Smooth muscle cell (in vitro differentiated cells): Measurements from ENCODE around the gene WDR27. TPM values are rescaled to one million over a fixed set of nuclear protein-coding genes. Genes with fewer than 3 reads are reported as not detected.

ENCODE experiments used
- DNase-seq: peaks from one replicate; lab custom pipeline; 2025; ENCODE audit not compliant: unreplicated experiment; lab: John Stamatoyannopoulos, UW
- H2AFZ ChIP-seq: fragments of 200-600 bp; sonication (generic); 2 replicates; pipeline ENCODE4 v1.6.0; 2016; ENCODE audit warnings: antibody characterized with exemption, low read depth, mild to moderate bottlenecking
- H3F3A ChIP-seq: fragments of 200-600 bp; sonication (generic); 2 replicates; pipeline ENCODE4 v1.6.0; 2017; ENCODE audit warnings: antibody characterized with exemption, low read depth
- H3K27ac ChIP-seq: fragments of 200-600 bp; sonication (generic); 2 replicates; pipeline ENCODE4 v1.5.1; 2016; ENCODE audit warnings: low read depth, mild to moderate bottlenecking
- H3K27me3 ChIP-seq: fragments of 200-600 bp; sonication (generic); 2 replicates; pipeline ENCODE4 v1.6.1; 2016; ENCODE audit warnings: low read depth, mild to moderate bottlenecking
- H3K36me3 ChIP-seq: fragments of 200-600 bp; sonication (generic); 2 replicates; pipeline ENCODE4 v1.5.1; 2016; ENCODE audit warnings: low read depth
- H3K4me1 ChIP-seq: fragments of 200-600 bp; sonication (generic); 2 replicates; pipeline ENCODE4 v1.5.1; 2016; ENCODE audit warnings: low read depth
- H3K4me2 ChIP-seq: fragments of 200-600 bp; sonication (generic); 2 replicates; pipeline ENCODE4 v1.6.0; 2016; ENCODE audit warnings: mild to moderate bottlenecking
- H3K4me3 ChIP-seq: fragments of 200-600 bp; sonication (generic); 2 replicates; pipeline ENCODE4 v1.5.1; 2016; ENCODE audit warnings: mild to moderate bottlenecking
- H3K79me2 ChIP-seq: fragments of 200-600 bp; sonication (generic); 2 replicates; pipeline ENCODE4 v1.6.0; 2016; ENCODE audit warnings: low read depth, mild to moderate bottlenecking
- H3K9ac ChIP-seq: fragments of 200-600 bp; sonication (generic); 2 replicates; pipeline ENCODE4 v1.6.0; 2016; ENCODE audit warnings: low read depth
- H3K9me3 ChIP-seq: fragments of 200-600 bp; sonication (generic); replicated peaks from 2 replicates; pipeline ENCODE4 v1.5.1; 2016; ENCODE audit warnings: low read depth
- H4K20me1 ChIP-seq: fragments of 200-600 bp; sonication (generic); 2 replicates; pipeline ENCODE4 v1.6.0; 2016; ENCODE audit warnings: low read depth
- CTCF ChIP-seq: fragments of 200-600 bp; sonication (generic); IDR thresholded peaks from 2 replicates; pipeline ENCODE4 v1.5.1; 2017; ENCODE audit warnings: borderline replicate concordance, mild to moderate bottlenecking, antibody characterized with exemption; ENCODE audit not compliant: insufficient read depth, poor library complexity, severe bottlenecking
- WGBS: methylation state at CpG from one replicate; pipeline ENCODE4 v1.1.7; 2016; ENCODE audit warnings: low lambda C conversion rate; 5-methylcytosine and 5-hydroxymethylcytosine counted together
- polyA plus RNA-seq: library from polyadenylated mRNA; unstranded; fragments of >200 nt; fragmentation: Nextera tagmentation; extraction: Ambion mirVana; gene quantifications from 2 replicates; pipeline ENCODE4 v1.2.1, GENCODE V29; 2016
- total RNA-seq: library from RNA; depleted of rRNA; stranded (reverse); fragments of >200 nt; gene quantifications from 2 replicates; pipeline ENCODE4 v1.2.3, GENCODE V29; 2014

Gene WDR27
- total and polyA plus RNA-seq, 2 experiments from 2014 or later, result 26.0 to 47.0 TPM

- 100% methylated on average over 2 of the region's 3 CpGs for WGBS
- no peak overlapping the region for H3K4me3 ChIP-seq
- no peaks in the 10 kb centered on the region for H3K36me3 ChIP-seq
- H3K79me2 ChIP-seq, result no peaks in the 10 kb centered on the region
- H4K20me1 ChIP-seq, result no peaks in the 10 kb centered on the region
- no peaks in the 10 kb centered on the region for H3K9me3 ChIP-seq
- H3K4me2 ChIP-seq, result no peak overlapping the region
- no peak overlapping the region for H2AFZ ChIP-seq
- H3K27me3 ChIP-seq, result no peaks in the 10 kb centered on the region
- DNase-seq, result no peak
- H3K27ac ChIP-seq, result no peak overlapping the region
- no peaks in the 10 kb centered on the region for H3K4me1 ChIP-seq
- H3K9ac ChIP-seq, result no peak overlapping the region
- H3F3A ChIP-seq, result no peaks in the 10 kb centered on the region
- TF ChIP-seq CTCF, result no peak
These were observed 51.4 kb downstream of the WDR27 start for GRCh38 chr6:169650241-169650958.

- Histone ChIP-seq H3K27me3 (no peaks in the 10 kb centered on the region), H4K20me1 (no peaks in the 10 kb centered on the region), H2AFZ (no peak overlapping the region), H3K36me3 (no peaks in the 10 kb centered on the region), H3F3A (no peaks in the 10 kb centered on the region), H3K4me2 (no peak overlapping the region), H3K27ac (no peak overlapping the region), H3K4me3 (no peak overlapping the region), H3K9ac (no peak overlapping the region), H3K9me3 (no peaks in the 10 kb centered on the region), H3K79me2 (no peaks in the 10 kb centered on the region), H3K4me1 (no peaks in the 10 kb centered on the region)
- no peak for TF ChIP-seq CTCF
- no peak for DNase-seq
- WGBS, result 95% methylated on average over 9 of the region's 9 CpGs
These were observed 53.2 kb downstream of the WDR27 start for GRCh38 chr6:169648617-169649016.

- no peak for DNase-seq
- 98% methylated on average over 10 of the region's 10 CpGs for WGBS
- Histone ChIP-seq H3K36me3 (no peaks in the 10 kb centered on the region), H3K4me3 (no peak overlapping the region), H3K4me1 (no peaks in the 10 kb centered on the region), H3K4me2 (no peak overlapping the region), H3K79me2 (no peaks in the 10 kb centered on the region), H4K20me1 (no peaks in the 10 kb centered on the region), H3K27me3 (no peaks in the 10 kb centered on the region), H3K9me3 (no peaks in the 10 kb centered on the region), H3K27ac (no peak overlapping the region), H3K9ac (no peak overlapping the region), H3F3A (no peaks in the 10 kb centered on the region), H2AFZ (no peak overlapping the region)
- no peak for TF ChIP-seq CTCF
These were observed 53.7 kb downstream of the WDR27 start for GRCh38 chr6:169648092-169648491.

- over 99% methylated on average over 13 of the region's 13 CpGs for WGBS
- no peak overlapping the region for H3K4me3 ChIP-seq
- TF ChIP-seq CTCF, result no peak
- no peaks in the 10 kb centered on the region for H3K9me3 ChIP-seq
- H3K79me2 ChIP-seq, result no peaks in the 10 kb centered on the region
- H3K27me3 ChIP-seq, result no peaks in the 10 kb centered on the region
- H3K27ac ChIP-seq, result no peak overlapping the region
- H2AFZ ChIP-seq, result no peak overlapping the region
- H3K4me1 ChIP-seq, result no peaks in the 10 kb centered on the region
- H4K20me1 ChIP-seq, result no peaks in the 10 kb centered on the region
- DNase-seq, result no peak
- H3F3A ChIP-seq, result no peaks in the 10 kb centered on the region
- no peaks in the 10 kb centered on the region for H3K36me3 ChIP-seq
- no peak overlapping the region for H3K4me2 ChIP-seq
- H3K9ac ChIP-seq, result no peak overlapping the region
These were observed 54.2 kb downstream of the WDR27 start for GRCh38 chr6:169647637-169648036.
